Activated CD4-positive, alpha-beta memory T cell treated with anti-CD3 and anti-CD28 coated beads, Interleukin-2, amount 10 ng/mL, durations not matched to agents 7 days and 5 days (primary cell): ENCODE measurements around the gene H2BW2. TPM values are rescaled to one million over a fixed set of nuclear protein-coding genes. Genes with fewer than 3 reads are reported as not detected.

Experiments
- CTCF ChIA-PET: fragments of 350-600 bp; sonication (Branson Sonifier 250); formaldehyde crosslinking; loops from one replicate; lab custom pipeline; 2021; ENCODE audit warnings: antibody characterized with exemption, inconsistent platforms; lab: Charles Lee
- POLR2A ChIA-PET: fragments of 350-600 bp; sonication (Branson Sonifier 250); formaldehyde crosslinking; loops from one replicate; lab custom pipeline; 2021; ENCODE audit warnings: antibody characterized with exemption; lab: Charles Lee
- DNase-seq: peaks from one replicate; pipeline ENCODE4 v3.0.0-alpha.2; 2020
- H3K27ac Mint-ChIP-seq: one replicate; pipeline ENCODE4 v1.8.0; 2021; ENCODE audit warnings: mild to moderate bottlenecking, mixed read lengths
- H3K27me3 Mint-ChIP-seq: one replicate; pipeline ENCODE4 v1.8.0; 2021; ENCODE audit warnings: mixed read lengths
- H3K36me3 Mint-ChIP-seq: one replicate; pipeline ENCODE4 v1.8.0; 2021; ENCODE audit warnings: low read depth, mixed read lengths
- H3K4me1 Mint-ChIP-seq: one replicate; pipeline ENCODE4 v1.8.0; 2021; ENCODE audit warnings: mixed read lengths
- H3K4me3 Mint-ChIP-seq: one replicate; pipeline ENCODE4 v1.8.0; 2021; ENCODE audit warnings: mild to moderate bottlenecking, mixed read lengths
- H3K9me3 Mint-ChIP-seq: one replicate; pipeline ENCODE4 v1.8.0; 2021; ENCODE audit warnings: mixed read lengths
- total RNA-seq, 2 experiments: library from RNA; stranded (reverse); gene quantifications; one replicate each; pipeline ENCODE4 v1.2.3, GENCODE V29; 2021

The H2BW2 gene
- total RNA-seq, 2 experiments from 2014 or later = not detected

DNA sequence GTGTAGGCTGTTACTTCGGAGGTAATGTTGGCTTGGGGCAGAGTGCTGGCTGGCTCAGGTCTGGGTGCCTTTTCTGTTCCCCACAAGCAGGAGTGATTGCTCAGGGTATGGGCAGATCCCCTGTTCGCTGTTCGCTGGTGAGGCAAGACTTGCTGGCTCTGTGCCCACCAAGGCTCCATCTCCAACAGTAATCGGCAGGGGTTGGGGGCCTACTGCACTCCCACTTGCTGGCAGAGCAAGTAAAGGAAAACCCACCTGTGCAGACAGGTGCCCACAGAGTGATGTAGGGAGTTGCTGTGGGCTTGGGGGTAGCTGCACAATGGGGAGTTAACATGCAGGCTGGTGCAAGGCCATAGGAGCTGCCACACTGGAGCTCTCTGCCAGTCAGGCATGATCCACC, 44.3 kb downstream of the H2BW2 start:
- POLR2A ChIA-PET = no interaction called here
- no peak overlapping the region for H3K4me3 Mint-ChIP-seq
- no peak overlapping the region for H3K27ac Mint-ChIP-seq
- no peaks in the 10 kb centered on the region for H3K4me1 Mint-ChIP-seq
- no peaks in the 10 kb centered on the region for H3K36me3 Mint-ChIP-seq
- DNase-seq = no peak
- CTCF ChIA-PET = no interaction called here
- no peaks in the 10 kb centered on the region for H3K9me3 Mint-ChIP-seq
- H3K27me3 Mint-ChIP-seq = no peaks in the 10 kb centered on the region

DNA sequence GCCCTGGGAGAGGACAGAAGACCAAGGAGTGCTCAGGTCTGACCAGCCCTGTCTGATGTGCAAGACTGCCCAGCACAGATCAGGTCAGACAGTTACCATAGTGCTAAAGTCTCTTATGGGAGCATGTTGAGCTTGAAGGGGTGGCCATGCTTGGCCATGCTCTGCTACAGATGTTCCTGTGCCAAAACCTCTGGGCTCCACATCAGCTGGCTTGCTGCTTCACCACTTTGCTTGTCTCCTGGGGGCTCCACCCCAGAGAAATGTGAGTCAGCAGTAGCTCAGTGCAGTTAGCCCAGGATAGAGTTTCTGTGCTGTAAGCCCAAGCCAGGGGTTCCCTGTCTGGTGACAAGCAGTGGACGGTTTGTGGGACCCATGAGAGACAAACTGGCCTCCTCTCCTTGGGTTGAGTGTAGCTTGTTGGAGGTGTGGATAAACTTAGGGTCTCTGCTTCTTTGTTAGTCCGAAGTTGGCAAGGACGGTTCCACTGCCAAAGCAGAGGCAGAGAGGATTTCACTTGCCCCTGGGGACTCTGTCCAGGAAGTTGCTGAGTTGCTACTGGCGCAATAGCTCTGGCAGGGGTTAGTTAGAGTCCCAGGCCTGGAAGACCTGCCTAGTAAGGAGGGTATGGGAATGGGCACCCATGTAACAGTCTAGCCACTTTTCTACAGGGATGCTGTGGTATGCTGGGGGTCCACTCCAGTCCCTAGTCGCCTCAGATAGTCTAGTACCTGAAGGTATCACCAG, 45.0 kb downstream of the H2BW2 start:
- ChIA-PET POLR2A (no interaction called here), CTCF (no interaction called here)
- no peaks in the 10 kb centered on the region for H3K4me1 Mint-ChIP-seq

DNA sequence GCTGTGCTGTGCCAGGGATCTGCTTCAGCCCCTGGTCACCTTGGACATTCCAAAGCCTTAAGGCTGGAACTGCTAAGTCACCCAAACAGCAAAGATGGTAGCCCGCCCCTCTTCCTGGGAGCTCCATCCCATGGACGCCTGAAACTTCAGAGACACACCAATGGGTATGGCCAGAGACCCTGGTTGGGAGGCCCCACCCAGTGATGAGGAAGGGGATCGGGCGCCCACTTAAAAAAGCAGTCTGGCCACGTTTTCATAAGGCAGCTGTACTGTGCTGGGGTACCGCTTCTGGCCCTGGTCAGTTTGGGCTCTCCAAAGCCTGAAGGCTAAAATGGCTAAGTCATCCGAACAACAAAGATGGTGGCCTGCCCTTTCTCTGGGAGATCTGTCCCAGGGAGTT, 45.7 kb downstream of the H2BW2 start:
- POLR2A ChIA-PET = no interaction called here
- Mint-ChIP-seq H3K9me3 (no peaks in the 10 kb centered on the region), H3K4me1 (no peaks in the 10 kb centered on the region), H3K4me3 (no peak overlapping the region), H3K27me3 (no peaks in the 10 kb centered on the region), H3K27ac (no peak overlapping the region), H3K36me3 (no peaks in the 10 kb centered on the region)
- DNase-seq = no peak
- CTCF ChIA-PET = interaction anchor here (1.3 kb wide), 1 partner anchor 52 kb away, joined by 3 read pairs; no protein-coding TSS in a partner anchor

More for the DNA sequence above, 45.0 kb downstream of the H2BW2 start:
- H3K27me3 Mint-ChIP-seq = no peaks in the 10 kb centered on the region
- no peaks in the 10 kb centered on the region for H3K36me3 Mint-ChIP-seq
- no peak overlapping the region for H3K27ac Mint-ChIP-seq
- no peak overlapping the region for H3K4me3 Mint-ChIP-seq
- no peak for DNase-seq
- H3K9me3 Mint-ChIP-seq = no peaks in the 10 kb centered on the region

DNA sequence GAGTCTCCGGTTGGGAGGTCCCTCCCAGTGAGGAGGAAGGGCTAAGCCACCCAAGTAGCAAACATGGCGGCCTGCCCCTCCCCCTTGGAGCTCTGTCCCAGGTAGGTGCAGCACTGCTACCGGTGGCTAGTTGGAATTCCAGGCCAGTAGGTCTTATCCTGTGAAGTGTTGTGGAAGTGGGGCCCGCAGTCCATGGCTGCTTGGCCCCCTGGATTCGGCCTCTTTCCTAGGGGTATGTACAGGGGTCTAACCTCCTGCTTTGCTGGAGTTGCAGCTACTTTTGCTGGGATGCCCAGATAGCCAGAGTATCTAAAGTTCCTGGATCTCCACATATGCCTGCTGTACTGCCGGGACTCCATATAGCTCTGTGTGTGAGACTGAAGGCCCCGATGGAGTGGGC, 46.2 kb downstream of the H2BW2 start:
- CTCF ChIA-PET = interaction anchor here (1.3 kb wide), 1 partner anchor 51 kb away, joined by 3 read pairs; no protein-coding TSS in a partner anchor
- Mint-ChIP-seq H3K9me3 (no peaks in the 10 kb centered on the region), H3K27me3 (peaks cover under 1% of the 10 kb centered on the region), H3K27ac (no peak overlapping the region), H3K4me1 (no peaks in the 10 kb centered on the region), H3K36me3 (no peaks in the 10 kb centered on the region), H3K4me3 (no peak overlapping the region)
- DNase-seq = no peak
- POLR2A ChIA-PET = no interaction called here

Other genes starting within 250 kb of the H2BW2 start
- under 1 TPM; 0.35 to 0.45 TPM for gene RAB9B, start 207.7 kb upstream of the H2BW2 start, total RNA-seq
- 1 to 10 TPM; 7.3 to 7.5 TPM for gene TMSB15B, start 77.3 kb upstream of the H2BW2 start, total RNA-seq
- not detected for gene H2BW1, start 26.2 kb upstream of the H2BW2 start, total RNA-seq
- gene TMSB15C, start 36.3 kb downstream of the H2BW2 start, total RNA-seq = 1 to 10 TPM; 1.9 to 2.9 TPM
- 1 to 10 TPM; 1.6 to 2.8 TPM for gene ZCCHC18, start 72.6 kb downstream of the H2BW2 start, total RNA-seq
- gene SLC25A53, start 117.1 kb downstream of the H2BW2 start, total RNA-seq = 1 to 10 TPM; 7.9 to 8.3 TPM
- gene FAM199X, start 126.5 kb downstream of the H2BW2 start, total RNA-seq = 10 to 100 TPM; 12.9 to 13.1 TPM
- not detected for gene ESX1, start 215.0 kb downstream of the H2BW2 start, total RNA-seq